Aortic smooth muscle cell (primary cell): ENCODE measurements around the gene PRKD2. TPM values are rescaled to one million over a fixed set of nuclear protein-coding genes. Genes with fewer than 3 reads are reported as not detected.

Experiments
- total RNA-seq: library from RNA; depleted of rRNA; stranded (reverse); fragments of >200 nt; gene quantifications from 2 replicates; pipeline ENCODE4 v1.2.3, GENCODE V29; 2014

The PRKD2 gene
- 13.1 and 19.0 TPM in 2 replicates for total RNA-seq

GRCh38 chr19:46717034-46717715 lies at the start of gene PRKD2:
TSS of gene PRKD2 (minus strand) at chr19:46717114. CDS start at chr19:46716370, 744 bp downstream.

GRCh38 chr19:46746281-46747057 lies 29.6 kb upstream of the PRKD2 start, which contains the start of gene STRN4:
TSS of gene STRN4 (minus strand) at chr19:46746450. CDS start at chr19:46746430, 20 bp downstream.

GRCh38 chr19:46745521-46746280 lies 28.8 kb upstream of the PRKD2 start, which contains the start of gene FKRP:
TSS of gene FKRP (plus strand) at chr19:46746057. CDS start at chr19:46755451, 9,394 bp downstream.

GRCh38 chr19:46661020-46661731 lies 55.7 kb downstream of the PRKD2 start, which contains the start of gene DACT3:
TSS of gene DACT3 (minus strand) at chr19:46661182. CDS start at chr19:46661064, 118 bp downstream.

GRCh38 chr19:46635920-46636761 lies 80.8 kb downstream of the PRKD2 start, which contains the start of gene GNG8:
TSS of gene GNG8 (minus strand) at chr19:46636202. CDS start at chr19:46634682, 1,520 bp downstream.

GRCh38 chr19:46624958-46625661 lies 91.8 kb downstream of the PRKD2 start, which contains the start of gene PTGIR:
TSS of gene PTGIR (minus strand) at chr19:46625089. CDS start at chr19:46624225, 864 bp downstream.

Other genes with a start within 250 kb of the PRKD2 start
- gene PNMA8A, start 245.6 kb downstream of the PRKD2 start, total RNA-seq: 1.2 and 4.8 TPM in 2 replicates
- 1.5 and 2.1 TPM in 2 replicates for gene PNMA8B, start 221.2 kb downstream of the PRKD2 start, total RNA-seq
- 261 and 356 TPM in 2 replicates for gene CALM3, start 115.8 kb downstream of the PRKD2 start, total RNA-seq
- 61.6 and 62.9 TPM in 2 replicates for gene PTGIR, start 92.0 kb downstream of the PRKD2 start, total RNA-seq
- gene GNG8, start 80.9 kb downstream of the PRKD2 start, total RNA-seq: not detected in 2 replicates
- 3.2 and 7.5 TPM in 2 replicates for gene DACT3, start 55.9 kb downstream of the PRKD2 start, total RNA-seq
- 13.6 and 16.0 TPM in 2 replicates for gene FKRP, start 28.9 kb upstream of the PRKD2 start, total RNA-seq
- gene STRN4, start 29.3 kb upstream of the PRKD2 start, total RNA-seq: 53.0 and 60.9 TPM in 2 replicates
- 30.6 and 48.9 TPM in 2 replicates for gene SLC1A5, start 71.5 kb upstream of the PRKD2 start, total RNA-seq
- gene AP2S1, start 133.7 kb upstream of the PRKD2 start, total RNA-seq: 198 and 200 TPM in 2 replicates
- 35.8 and 40.2 TPM in 2 replicates for gene ARHGAP35, start 143.9 kb upstream of the PRKD2 start, total RNA-seq